GM13976 (cell line): Measurements from ENCODE around the gene TMEM51.

Experiments used
- DNase-seq: peaks from one replicate; pipeline ENCODE4 v3.0.0; 2012; ENCODE audit warnings: low spot score
- in situ Hi-C: fragments of 300-500 bp; cut with MboI; formaldehyde crosslinking; loops from one replicate; pipeline ENCODE4 v1.12.0; 2022; ENCODE audit warnings: low sequenced_read_pairs, mixed read lengths, inconsistent platforms; ENCODE audit not compliant: unreplicated experiment
- TF ChIP-seq, protein P1 (sequence below): IDR thresholded peaks from 2 replicates; pipeline ENCODE4 v1.5.1; 2012; ENCODE audit warnings: borderline replicate concordance, mild to moderate bottlenecking; ENCODE audit not compliant: insufficient read depth; ENCODE audit errors: extremely low read depth, missing control alignments, control extremely low read depth

The TMEM51 gene

DNA sequence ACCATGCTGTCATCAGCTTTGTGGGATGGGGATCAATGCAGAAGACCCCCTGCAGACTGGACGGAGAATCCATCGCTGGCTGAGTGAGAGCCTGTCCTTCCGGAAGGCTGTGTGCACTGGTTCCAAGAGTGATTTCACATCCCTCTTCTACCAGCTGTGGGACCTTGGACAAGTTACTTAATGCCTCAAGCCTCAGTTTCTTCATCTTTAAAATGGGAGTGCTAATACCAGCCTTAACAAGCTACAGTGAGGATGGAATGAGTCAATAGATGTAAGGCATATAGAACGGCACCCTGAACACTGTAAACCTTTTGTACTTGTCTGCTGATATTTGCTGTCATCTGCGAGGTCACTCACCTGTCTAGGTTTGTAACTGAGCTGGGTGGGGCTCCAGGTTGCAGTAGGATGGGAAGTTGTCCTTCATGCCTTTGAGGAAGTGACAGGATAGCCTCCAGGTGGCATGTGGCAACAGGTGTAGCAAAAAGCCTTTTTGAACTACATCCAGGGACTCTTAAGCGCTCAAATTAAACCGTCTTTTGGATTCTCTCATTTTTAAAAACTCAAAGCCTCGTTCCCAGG, 27.5 kb downstream of the TMEM51 start:
- TF ChIP-seq, protein P1, sequence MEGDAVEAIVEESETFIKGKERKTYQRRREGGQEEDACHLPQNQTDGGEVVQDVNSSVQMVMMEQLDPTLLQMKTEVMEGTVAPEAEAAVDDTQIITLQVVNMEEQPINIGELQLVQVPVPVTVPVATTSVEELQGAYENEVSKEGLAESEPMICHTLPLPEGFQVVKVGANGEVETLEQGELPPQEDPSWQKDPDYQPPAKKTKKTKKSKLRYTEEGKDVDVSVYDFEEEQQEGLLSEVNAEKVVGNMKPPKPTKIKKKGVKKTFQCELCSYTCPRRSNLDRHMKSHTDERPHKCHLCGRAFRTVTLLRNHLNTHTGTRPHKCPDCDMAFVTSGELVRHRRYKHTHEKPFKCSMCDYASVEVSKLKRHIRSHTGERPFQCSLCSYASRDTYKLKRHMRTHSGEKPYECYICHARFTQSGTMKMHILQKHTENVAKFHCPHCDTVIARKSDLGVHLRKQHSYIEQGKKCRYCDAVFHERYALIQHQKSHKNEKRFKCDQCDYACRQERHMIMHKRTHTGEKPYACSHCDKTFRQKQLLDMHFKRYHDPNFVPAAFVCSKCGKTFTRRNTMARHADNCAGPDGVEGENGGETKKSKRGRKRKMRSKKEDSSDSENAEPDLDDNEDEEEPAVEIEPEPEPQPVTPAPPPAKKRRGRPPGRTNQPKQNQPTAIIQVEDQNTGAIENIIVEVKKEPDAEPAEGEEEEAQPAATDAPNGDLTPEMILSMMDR: no peak
- in situ Hi-C loops: no loop called here
- DNase-seq: no peak

DNA sequence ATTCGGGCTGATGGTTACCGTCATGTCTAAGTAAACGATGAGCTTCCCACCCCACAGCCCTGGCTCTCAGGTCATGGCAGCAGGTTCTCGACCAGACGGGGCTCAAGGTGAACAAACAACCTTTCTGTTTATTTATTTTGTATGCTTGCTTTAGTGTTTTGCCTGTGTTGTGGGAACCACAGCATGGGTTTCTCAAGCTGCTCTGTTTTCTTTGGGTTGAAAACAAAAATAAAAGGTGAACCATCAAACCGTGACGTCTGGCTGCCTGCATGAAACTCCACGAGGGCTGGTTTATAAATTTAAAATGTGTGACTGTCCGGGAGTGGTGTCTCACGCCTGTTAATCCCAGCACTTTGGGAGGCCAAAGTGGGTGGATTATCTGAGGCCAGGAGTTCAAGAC, 28.0 kb downstream of the TMEM51 start:
- DNase-seq: no peak
- in situ Hi-C loops: no loop called here
- TF ChIP-seq, protein P1: no peak

DNA sequence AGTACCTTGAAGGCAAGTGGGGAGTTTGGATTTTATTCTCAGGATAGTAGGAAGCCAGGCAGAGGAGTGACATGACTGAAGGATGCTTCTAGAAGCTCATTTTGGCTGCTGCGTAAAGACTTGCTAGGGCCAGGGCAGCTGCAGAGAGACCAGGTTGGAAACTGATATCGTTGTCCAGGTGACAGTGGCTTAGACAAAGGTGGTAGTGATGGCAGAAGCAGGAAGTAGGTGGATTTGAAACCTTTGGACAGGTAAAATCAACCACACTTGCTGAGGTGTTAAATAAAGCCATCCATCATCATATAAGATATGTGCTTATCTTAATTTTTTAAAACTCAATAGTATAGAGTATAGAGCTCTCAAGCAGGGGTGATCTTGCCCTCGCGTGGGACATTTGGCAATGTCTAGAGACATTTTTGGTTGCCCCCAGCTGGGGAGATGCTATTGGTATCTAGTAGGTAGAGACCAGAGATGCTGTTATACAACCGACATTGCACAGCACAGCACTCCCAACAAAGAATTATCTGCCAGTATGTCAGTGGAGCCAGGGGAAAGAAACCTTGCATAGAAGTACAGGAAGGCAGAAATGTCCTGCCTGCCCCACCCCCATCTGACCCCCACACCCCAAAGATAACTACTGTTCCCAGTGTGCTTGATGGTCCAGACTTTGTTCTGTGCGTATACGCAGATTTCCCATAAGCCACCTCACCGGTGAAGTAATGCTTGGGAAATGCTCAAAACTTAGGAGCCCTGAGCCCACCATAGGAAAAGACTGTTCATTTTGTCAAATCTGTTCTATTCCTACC, 31.1 kb downstream of the TMEM51 start:
- no peak for DNase-seq
- TF ChIP-seq, protein P1: no peak
- in situ Hi-C loops: no loop called here

DNA sequence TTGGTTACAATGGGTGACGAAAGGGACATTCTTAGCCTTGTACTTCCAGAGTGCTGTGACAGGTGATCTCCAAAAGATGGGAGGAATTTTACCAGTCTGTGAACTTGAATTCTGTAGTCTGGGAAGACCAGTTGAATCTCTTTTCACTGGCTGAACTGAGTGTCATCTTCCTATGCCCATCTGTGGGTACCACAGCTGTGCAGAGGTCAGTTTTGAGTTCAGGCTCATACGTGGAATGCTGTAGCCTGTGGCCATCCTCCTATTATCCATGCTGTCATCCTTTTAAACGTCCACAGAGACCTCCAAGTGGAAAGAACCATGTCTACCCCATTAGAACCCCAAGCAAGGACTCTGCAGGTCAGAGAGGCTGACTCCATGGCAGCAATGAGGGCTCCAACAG, 32.1 kb downstream of the TMEM51 start:
- DNase-seq: no peak
- TF ChIP-seq, protein P1: no peak
- in situ Hi-C loops: no loop called here

DNA sequence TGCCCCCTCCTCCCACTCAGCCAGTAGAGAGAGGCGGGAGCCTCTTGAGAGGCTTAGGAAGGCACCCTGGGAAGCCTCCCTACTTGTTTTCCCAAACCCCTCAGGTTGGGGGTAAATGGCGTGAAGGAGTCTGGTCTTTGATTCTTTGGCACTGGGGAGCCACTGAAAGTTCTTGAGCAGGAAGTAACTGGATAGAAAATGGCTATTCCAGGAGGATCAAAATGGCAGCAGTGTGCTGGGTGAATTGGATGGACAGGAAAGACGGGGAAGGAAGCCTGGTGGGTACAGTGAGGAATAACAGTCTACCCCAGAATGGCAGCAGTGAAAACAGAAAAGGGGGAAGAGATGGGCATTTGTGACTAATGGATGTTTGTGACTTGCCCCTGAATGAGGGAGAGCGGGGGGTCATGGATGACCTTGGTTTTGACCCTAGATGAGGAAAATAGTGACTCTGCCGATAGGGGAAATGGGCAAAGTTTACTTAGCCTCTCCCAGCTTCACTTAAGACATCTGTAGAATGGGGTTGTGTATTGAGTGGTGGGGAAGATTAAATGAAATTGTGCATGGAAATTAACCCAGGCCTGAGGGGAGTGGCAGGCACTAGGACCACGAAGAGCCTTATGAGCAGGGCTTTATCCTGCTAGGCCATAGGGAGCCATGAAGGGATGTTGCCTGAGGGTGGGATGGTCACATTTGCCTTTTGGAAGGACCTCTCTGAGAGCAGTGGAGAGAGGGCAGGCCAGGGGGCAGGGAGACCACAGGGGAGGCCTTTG, 32.7 kb downstream of the TMEM51 start:
- in situ Hi-C loops: no loop called here
- DNase-seq: no peak
- TF ChIP-seq, protein P1: no peak

DNA sequence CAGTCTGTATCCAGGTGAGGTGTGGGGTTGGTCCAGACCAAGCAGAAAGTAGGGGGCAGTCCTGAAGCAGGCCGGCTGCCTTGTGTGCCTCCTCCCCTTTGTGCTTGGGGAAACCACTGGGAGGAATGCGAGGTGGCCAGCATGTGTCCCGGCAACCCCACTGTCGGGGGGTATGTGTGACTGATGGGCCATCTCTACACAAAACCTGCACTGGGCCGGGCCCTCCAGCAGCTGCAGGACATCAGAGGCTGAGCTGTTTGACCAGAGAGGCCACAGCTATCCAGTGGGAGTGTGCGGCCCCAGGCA, 33.3 kb downstream of the TMEM51 start:
- in situ Hi-C loops: no loop called here
- TF ChIP-seq, protein P1: no peak
- DNase-seq: no peak
